ENCODE measurements around the gene FOXRED2. TPM values are rescaled to one million over a fixed set of nuclear protein-coding genes. Genes with fewer than 3 reads are reported as not detected.

Gene FOXRED2
- total RNA-seq, 1 donor from 2014 or later: 4.7 TPM

GRCh38 chr22:36546932-36547331, 40.1 kb upstream of the FOXRED2 start:
- H3K27ac Mint-ChIP-seq: no peak overlapping the region
- no peak for TF ChIP-seq EZH2 (IDR thresholded peaks at IDR 0.05)
- no peak for TF ChIP-seq CTCF (IDR thresholded peaks at IDR 0.05)
- no peak for TF ChIP-seq EZH2phosphoT487 (IDR thresholded peaks at IDR 0.05)
- Histone ChIP-seq H3K4me1 (peaks cover 3% of the 10 kb centered on the region), H2AFZ (replicated peaks) (no peak overlapping the region), H3K79me2 (ENCODE audit: low read depth) (no peaks in the 10 kb centered on the region), H3K9ac (no peak overlapping the region), H3K27me3 (peaks cover 12% of the 10 kb centered on the region), H3F3A (ENCODE audit: low read depth) (no peaks in the 10 kb centered on the region), H4K20me1 (ENCODE audit: low read depth) (no peaks in the 10 kb centered on the region), H3K36me3 (no peaks in the 10 kb centered on the region), H3K27ac (no peak overlapping the region), H3K4me2 (no peak overlapping the region), H3K9me3 (ENCODE audit: low read depth) (no peaks in the 10 kb centered on the region), H3K4me3 (no peak overlapping the region)
- H3K27me3 Mint-ChIP-seq (ENCODE audit: insufficient read depth, low read depth): peaks cover 12% of the 10 kb centered on the region
- no peaks in the 10 kb centered on the region for H3K9me3 Mint-ChIP-seq
- no peak overlapping the region for H3K4me3 Mint-ChIP-seq
- H3K4me1 Mint-ChIP-seq: peaks cover 10% of the 10 kb centered on the region
- no peaks in the 10 kb centered on the region for H3K36me3 Mint-ChIP-seq
- no peak for DNase-seq (ENCODE audit: low spot score)

- no peak overlapping the region for H3K4me3 ChIP-seq
- H3K27ac ChIP-seq: no peak overlapping the region
- H3K27me3 Mint-ChIP-seq (ENCODE audit: insufficient read depth, low read depth): peaks cover 12% of the 10 kb centered on the region
- H4K20me1 ChIP-seq (ENCODE audit: low read depth): no peaks in the 10 kb centered on the region
- peak overlapping the region; percentile 67 for H3K4me3 Mint-ChIP-seq
- no peaks in the 10 kb centered on the region for H3K9me3 Mint-ChIP-seq
- H3K4me1 Mint-ChIP-seq: peaks cover 10% of the 10 kb centered on the region
- H3K4me2 ChIP-seq: peak overlapping the region; percentile 52
- H3F3A ChIP-seq (ENCODE audit: low read depth): no peaks in the 10 kb centered on the region
- no peaks in the 10 kb centered on the region for H3K79me2 ChIP-seq (ENCODE audit: low read depth)
- H3K9me3 ChIP-seq (ENCODE audit: low read depth): no peaks in the 10 kb centered on the region
- DNase-seq (ENCODE audit: low spot score): peak; percentile 88
- H3K27ac Mint-ChIP-seq: peak overlapping the region; percentile 87
- no peaks in the 10 kb centered on the region for H3K36me3 ChIP-seq
- peaks cover 10% of the 10 kb centered on the region for H3K27me3 ChIP-seq
- TF ChIP-seq CTCF (IDR thresholded peaks at IDR 0.05): peak; percentile 79
- TF ChIP-seq EZH2 (IDR thresholded peaks at IDR 0.05): no peak
- H3K9ac ChIP-seq: no peak overlapping the region
- H2AFZ ChIP-seq (replicated peaks): peak overlapping the region; percentile 66
- no peaks in the 10 kb centered on the region for H3K36me3 Mint-ChIP-seq
- H3K4me1 ChIP-seq: peaks cover 3% of the 10 kb centered on the region
These were observed 39.4 kb upstream of the FOXRED2 start for GRCh38 chr22:36546092-36546804.

- no peaks in the 10 kb centered on the region for H3K36me3 Mint-ChIP-seq
- H3K4me2 ChIP-seq: no peak overlapping the region
- H3K9me3 ChIP-seq (ENCODE audit: low read depth): no peaks in the 10 kb centered on the region
- no peak overlapping the region for H3K9ac ChIP-seq
- H3K79me2 ChIP-seq (ENCODE audit: low read depth): no peaks in the 10 kb centered on the region
- H3K9me3 Mint-ChIP-seq: no peaks in the 10 kb centered on the region
- no peak for DNase-seq (ENCODE audit: low spot score)
- peaks cover 10% of the 10 kb centered on the region for H3K4me1 Mint-ChIP-seq
- no peak overlapping the region for H2AFZ ChIP-seq (replicated peaks)
- peaks cover 1% of the 10 kb centered on the region for H3K4me1 ChIP-seq
- H3K27me3 ChIP-seq: peaks cover 9% of the 10 kb centered on the region
- no peak overlapping the region for H3K27ac ChIP-seq
- no peak overlapping the region for H3K27ac Mint-ChIP-seq
- H4K20me1 ChIP-seq (ENCODE audit: low read depth): no peaks in the 10 kb centered on the region
- no peak overlapping the region for H3K4me3 ChIP-seq
- H3K4me3 Mint-ChIP-seq: no peak overlapping the region
- no peaks in the 10 kb centered on the region for H3K36me3 ChIP-seq
- peaks cover 5% of the 10 kb centered on the region for H3K27me3 Mint-ChIP-seq (ENCODE audit: insufficient read depth, low read depth)
- H3F3A ChIP-seq (ENCODE audit: low read depth): no peaks in the 10 kb centered on the region
- TF ChIP-seq EZH2 (IDR thresholded peaks at IDR 0.05) (no peak), CTCF (IDR thresholded peaks at IDR 0.05) (no peak), EZH2phosphoT487 (IDR thresholded peaks at IDR 0.05) (no peak)
These were observed 37.3 kb upstream of the FOXRED2 start for GRCh38 chr22:36544107-36544620.

Data from neural progenitor cell (in vitro differentiated cells).